Adrenal gland (tissue), 5 donors: ENCODE measurements around the gene SCG3.

Experiments
- POLR2A ChIP-seq, 2 donors: fragments of 450-650 bp; IDR thresholded peaks; one replicate each; pipeline ENCODE4 v1.6.1; 2017; ENCODE audit warnings: antibody characterized with exemption in 2 of 2, mild to moderate bottlenecking in 2 of 2, moderate library complexity in 1 of 2
- TF ChIP-seq, protein P1 (sequence below), 6 experiments: fragments of 450-650 bp in 4 of 6; fragments of 200-600 bp in 2 of 6; sonication (generic) in 1 of 6; IDR thresholded peaks; 1 replicate in 5 of 6; 2 replicates in 1 of 6; pipeline versions ENCODE4 v1.5.1 to v1.8.0; 2016 to 2021; ENCODE audit warnings: antibody characterized with exemption in 6 of 6, mild to moderate bottlenecking in 2 of 6, moderate library complexity in 1 of 6
- donor health status: DM: no; HTN: no; CAD: no.

DNA sequence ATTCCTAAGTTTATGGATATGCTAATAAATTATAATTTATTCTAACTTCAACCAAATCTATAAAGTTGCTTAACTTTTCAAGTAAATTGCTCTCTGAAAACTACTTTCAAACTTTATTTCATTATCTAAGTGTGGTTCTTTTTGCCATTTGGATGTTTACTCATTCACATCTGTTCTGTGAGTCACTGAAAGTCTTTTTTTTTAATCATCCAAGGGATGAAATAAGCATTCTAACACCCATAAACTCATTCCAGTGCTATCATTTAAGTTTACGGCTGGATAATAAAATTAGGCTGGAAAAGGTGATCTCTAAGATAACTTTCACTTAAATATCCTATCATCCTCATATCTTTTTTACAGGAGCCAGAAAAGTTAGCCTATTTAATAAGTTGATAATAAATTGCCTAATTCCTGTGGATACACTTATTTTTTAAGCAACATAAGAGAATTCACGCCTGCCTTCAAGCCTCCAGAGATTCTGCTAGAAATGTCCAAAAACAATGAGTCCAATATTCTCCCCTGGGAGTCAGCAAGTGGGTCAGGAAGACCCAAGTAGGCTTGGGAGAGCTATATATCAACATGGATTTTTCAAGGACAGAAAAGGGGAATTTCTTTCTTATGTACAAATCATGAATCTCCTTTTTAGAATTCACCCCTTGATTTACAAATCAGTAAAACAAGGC lies 25.8 kb downstream of the SCG3 start:
- TF ChIP-seq POLR2A (IDR thresholded peaks at IDR 0.05): no peak
- TF ChIP-seq, protein P1, sequence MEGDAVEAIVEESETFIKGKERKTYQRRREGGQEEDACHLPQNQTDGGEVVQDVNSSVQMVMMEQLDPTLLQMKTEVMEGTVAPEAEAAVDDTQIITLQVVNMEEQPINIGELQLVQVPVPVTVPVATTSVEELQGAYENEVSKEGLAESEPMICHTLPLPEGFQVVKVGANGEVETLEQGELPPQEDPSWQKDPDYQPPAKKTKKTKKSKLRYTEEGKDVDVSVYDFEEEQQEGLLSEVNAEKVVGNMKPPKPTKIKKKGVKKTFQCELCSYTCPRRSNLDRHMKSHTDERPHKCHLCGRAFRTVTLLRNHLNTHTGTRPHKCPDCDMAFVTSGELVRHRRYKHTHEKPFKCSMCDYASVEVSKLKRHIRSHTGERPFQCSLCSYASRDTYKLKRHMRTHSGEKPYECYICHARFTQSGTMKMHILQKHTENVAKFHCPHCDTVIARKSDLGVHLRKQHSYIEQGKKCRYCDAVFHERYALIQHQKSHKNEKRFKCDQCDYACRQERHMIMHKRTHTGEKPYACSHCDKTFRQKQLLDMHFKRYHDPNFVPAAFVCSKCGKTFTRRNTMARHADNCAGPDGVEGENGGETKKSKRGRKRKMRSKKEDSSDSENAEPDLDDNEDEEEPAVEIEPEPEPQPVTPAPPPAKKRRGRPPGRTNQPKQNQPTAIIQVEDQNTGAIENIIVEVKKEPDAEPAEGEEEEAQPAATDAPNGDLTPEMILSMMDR (IDR thresholded peaks at IDR 0.05): no peak
